ENCODE results near the gene LGALS7.
A peak's percentile ranks its signal among the peaks of the same experiment; 100 is the strongest.
"Not testable (repeated sequence)": the region's sequence is repeated elsewhere in the genome, so short reads cannot be mapped to it uniquely, and the experiment has no call there.

LGALS7 gene

DNA sequence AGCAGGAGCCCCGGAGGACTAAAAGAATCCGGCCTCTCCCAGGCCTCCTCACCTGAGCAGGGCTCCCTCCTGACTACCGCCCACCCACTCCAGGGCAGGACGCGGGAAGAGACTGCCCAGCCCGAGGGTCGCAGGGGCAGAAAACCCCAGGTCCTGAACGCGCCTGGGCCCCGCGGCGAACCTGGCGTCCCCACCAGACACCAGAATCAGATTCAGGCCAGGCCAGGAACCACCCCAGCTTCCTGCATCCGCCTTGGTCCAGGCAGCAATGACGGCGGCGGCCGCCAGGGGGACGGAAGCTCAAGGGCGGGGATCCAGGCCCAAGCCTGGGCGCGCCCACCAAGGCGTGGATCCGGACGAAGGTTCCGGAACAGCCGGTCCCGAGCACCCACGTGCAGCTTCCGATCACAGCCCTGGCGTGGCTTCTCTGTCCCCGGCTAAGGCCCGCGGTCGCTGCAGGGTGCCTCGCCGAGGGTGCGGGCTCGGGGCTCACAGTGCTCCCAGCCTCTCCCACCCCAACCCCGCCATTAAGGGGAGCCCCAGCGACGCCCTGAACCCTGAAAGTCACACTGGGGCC is 3.6 kb downstream of the LGALS7 start:
- Mint-ChIP-seq H3K36me3 (no peaks in the 10 kb centered on the region), H3K27ac (peak overlapping the region; percentile 50), H3K9me3 (ENCODE audit: low read depth) (no peaks in the 10 kb centered on the region), H3K4me3 (peak overlapping the region; percentile 66), H3K27me3 (no peaks in the 10 kb centered on the region), H3K4me1 (ENCODE audit: low read depth) (peaks cover 3% of the 10 kb centered on the region)

DNA sequence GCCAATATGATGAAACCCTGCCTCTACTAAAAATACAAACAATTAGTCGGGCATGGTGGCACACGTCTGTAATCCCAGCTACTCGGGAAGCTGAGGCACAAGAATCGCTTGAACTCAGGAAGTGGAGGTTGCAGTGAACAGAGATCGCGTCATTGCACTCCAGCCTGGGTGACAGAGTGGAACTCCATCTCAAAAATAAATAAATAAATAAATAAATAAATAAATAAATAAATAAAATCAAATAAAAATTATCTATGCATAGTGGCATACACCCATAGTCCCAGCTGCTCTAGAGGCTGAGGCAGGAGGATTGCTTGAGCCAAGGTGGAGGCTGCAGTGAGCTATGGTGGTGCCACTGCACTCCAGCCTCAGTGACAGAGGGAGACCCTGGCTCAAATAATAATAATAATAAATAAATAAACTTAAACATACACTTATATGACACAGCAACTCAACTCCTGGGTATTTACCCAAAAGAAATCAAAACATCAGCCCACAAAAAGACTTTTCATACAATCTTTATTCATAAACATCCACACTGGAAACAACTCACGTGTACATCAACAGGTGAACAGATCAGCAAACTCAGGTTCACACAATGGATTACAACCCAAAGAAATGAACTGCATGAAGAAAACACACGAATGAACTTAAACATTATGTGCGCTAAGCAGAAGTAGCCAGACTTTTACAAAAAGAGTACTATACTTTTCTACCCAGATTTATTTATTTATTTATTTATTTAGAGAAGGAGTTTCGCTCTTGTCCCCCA is 6.9 kb downstream of the LGALS7 start:
- Mint-ChIP-seq H3K27me3 (no peaks in the 10 kb centered on the region), H3K36me3 (no peaks in the 10 kb centered on the region), H3K27ac (no peak overlapping the region), H3K4me1 (ENCODE audit: low read depth) (peaks cover 3% of the 10 kb centered on the region), H3K4me3 (no peak overlapping the region), H3K9me3 (ENCODE audit: low read depth) (no peaks in the 10 kb centered on the region)

- H3K4me3 Mint-ChIP-seq = no peak overlapping the region
- H3K27me3 Mint-ChIP-seq = no peaks in the 10 kb centered on the region
- no peaks in the 10 kb centered on the region for H3K36me3 Mint-ChIP-seq
- no peaks in the 10 kb centered on the region for H3K9me3 Mint-ChIP-seq (ENCODE audit: low read depth)
- no peak overlapping the region for H3K27ac Mint-ChIP-seq
- peaks cover 3% of the 10 kb centered on the region for H3K4me1 Mint-ChIP-seq (ENCODE audit: low read depth)
Measured at GRCh38 chr19:38765214-38765613, 8.1 kb downstream of the LGALS7 start.

DNA sequence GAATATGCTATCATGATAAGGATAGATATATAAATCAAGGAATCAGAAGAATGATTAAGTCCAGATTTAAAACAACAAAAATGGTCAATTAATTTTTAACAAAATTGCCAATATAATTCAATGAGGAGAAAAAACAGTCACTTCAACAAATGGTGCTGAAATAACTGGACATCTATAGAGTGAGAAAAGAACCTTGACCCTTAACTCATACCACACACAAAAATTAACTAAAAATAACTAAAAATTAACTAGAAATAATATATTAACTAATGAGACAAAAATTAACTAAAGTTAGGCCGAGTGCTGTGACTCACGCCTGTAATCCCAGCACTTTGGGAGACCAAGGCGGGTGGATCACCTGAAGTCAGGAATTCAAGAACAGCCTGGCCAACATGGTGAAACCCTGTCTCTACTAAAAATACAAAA is 9.5 kb downstream of the LGALS7 start:
- Mint-ChIP-seq H3K27me3 (no peaks in the 10 kb centered on the region), H3K4me1 (ENCODE audit: low read depth) (no peaks in the 10 kb centered on the region), H3K27ac (no peak overlapping the region), H3K4me3 (no peak overlapping the region), H3K36me3 (no peaks in the 10 kb centered on the region), H3K9me3 (ENCODE audit: low read depth) (no peaks in the 10 kb centered on the region)

DNA sequence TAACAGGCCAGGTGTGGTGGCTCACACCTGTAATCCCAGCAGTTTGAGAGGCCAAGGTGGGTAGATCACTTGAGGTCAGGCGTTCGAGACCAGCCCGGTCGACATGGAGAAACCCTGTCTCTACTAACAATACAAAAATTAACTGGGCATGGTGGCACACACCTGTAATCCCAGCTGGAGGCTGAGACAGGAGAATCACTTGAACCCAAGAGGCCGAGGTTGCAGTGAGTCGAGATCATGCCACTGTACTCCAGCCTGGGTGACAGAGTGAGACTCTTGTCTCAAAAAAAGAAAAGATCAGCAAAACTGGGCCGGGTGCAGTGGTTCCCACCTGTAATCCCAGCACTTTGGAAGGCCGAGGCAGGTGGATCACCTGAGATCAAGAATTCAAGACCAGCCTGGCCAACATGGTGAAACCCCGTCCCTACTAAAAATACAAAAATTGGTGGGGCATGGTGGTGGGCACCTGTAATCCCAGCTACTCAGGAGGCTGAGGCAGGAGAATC is 11.4 kb downstream of the LGALS7 start:
- not testable (repeated sequence) for H3K4me3 Mint-ChIP-seq

GRCh38 chr19:38760805-38761517 is 12.4 kb downstream of the LGALS7 start:
- H3K4me3 Mint-ChIP-seq; H3K27me3 Mint-ChIP-seq; H3K4me1 Mint-ChIP-seq (ENCODE audit: low read depth); H3K36me3 Mint-ChIP-seq; H3K9me3 Mint-ChIP-seq (ENCODE audit: low read depth); H3K27ac Mint-ChIP-seq: not testable (repeated sequence)

More for the DNA sequence above, 11.4 kb downstream of the LGALS7 start:
- not testable (repeated sequence) for H3K9me3 Mint-ChIP-seq (ENCODE audit: low read depth); H3K27ac Mint-ChIP-seq; H3K27me3 Mint-ChIP-seq; H3K36me3 Mint-ChIP-seq; H3K4me1 Mint-ChIP-seq (ENCODE audit: low read depth)

- Mint-ChIP-seq H3K9me3 (ENCODE audit: low read depth) (no peaks in the 10 kb centered on the region), H3K4me1 (ENCODE audit: low read depth) (no peaks in the 10 kb centered on the region), H3K27ac (no peak overlapping the region), H3K4me3 (no peak overlapping the region), H3K27me3 (no peaks in the 10 kb centered on the region), H3K36me3 (no peaks in the 10 kb centered on the region)
Measured at GRCh38 chr19:38759590-38760003, 13.7 kb downstream of the LGALS7 start.

- not testable (repeated sequence) for H3K9me3 Mint-ChIP-seq (ENCODE audit: low read depth); H3K4me3 Mint-ChIP-seq; H3K27ac Mint-ChIP-seq; H3K4me1 Mint-ChIP-seq (ENCODE audit: low read depth); H3K36me3 Mint-ChIP-seq; H3K27me3 Mint-ChIP-seq
Measured at GRCh38 chr19:38754196-38754595, 19.1 kb downstream of the LGALS7 start.

DNA sequence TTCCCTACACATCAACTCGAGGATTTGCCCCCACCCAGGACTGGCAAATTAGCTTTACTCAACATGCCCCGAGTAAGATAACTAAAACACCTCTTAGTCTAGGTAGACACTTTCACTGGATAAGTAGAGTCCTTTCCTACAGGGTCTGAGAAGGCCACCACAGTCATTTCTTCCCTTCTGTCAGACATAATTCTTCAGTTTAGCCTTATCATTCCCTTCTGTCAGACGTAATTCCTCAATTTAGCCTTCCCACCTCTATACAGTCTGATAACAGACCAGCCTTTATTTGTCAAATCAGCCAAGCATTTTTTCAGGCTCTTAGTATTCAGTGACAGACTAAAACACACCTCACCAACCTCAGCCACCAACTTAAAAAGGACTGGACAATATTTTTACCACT is 19.5 kb downstream of the LGALS7 start:
- not testable (repeated sequence) for H3K9me3 Mint-ChIP-seq (ENCODE audit: low read depth); H3K27ac Mint-ChIP-seq; H3K27me3 Mint-ChIP-seq; H3K4me3 Mint-ChIP-seq; H3K4me1 Mint-ChIP-seq (ENCODE audit: low read depth); H3K36me3 Mint-ChIP-seq

GRCh38 chr19:38745316-38745715 is 28.0 kb downstream of the LGALS7 start:
- Mint-ChIP-seq H3K4me1 (ENCODE audit: low read depth) (no peaks in the 10 kb centered on the region), H3K36me3 (no peaks in the 10 kb centered on the region), H3K4me3 (no peak overlapping the region), H3K27me3 (no peaks in the 10 kb centered on the region), H3K9me3 (ENCODE audit: low read depth) (no peaks in the 10 kb centered on the region), H3K27ac (no peak overlapping the region)

- H3K36me3 Mint-ChIP-seq = no peaks in the 10 kb centered on the region
- no peaks in the 10 kb centered on the region for H3K9me3 Mint-ChIP-seq (ENCODE audit: low read depth)
- H3K27ac Mint-ChIP-seq = no peak overlapping the region
- H3K4me3 Mint-ChIP-seq = no peak overlapping the region
- H3K4me1 Mint-ChIP-seq (ENCODE audit: low read depth) = peaks cover under 1% of the 10 kb centered on the region
- no peaks in the 10 kb centered on the region for H3K27me3 Mint-ChIP-seq
Measured at GRCh38 chr19:38744874-38745273, 28.4 kb downstream of the LGALS7 start.

- no peak within 1 kb of the TSS for H3K27ac Mint-ChIP-seq
- no peaks in the 10 kb centered on the region for H3K9me3 Mint-ChIP-seq (ENCODE audit: low read depth)
- H3K27me3 Mint-ChIP-seq = no peaks in the 10 kb centered on the region
- H3K36me3 Mint-ChIP-seq = no peaks in the 10 kb centered on the region
- no peak within 1 kb of the TSS for H3K4me3 Mint-ChIP-seq
- H3K4me1 Mint-ChIP-seq (ENCODE audit: low read depth) = peaks cover 5% of the 10 kb centered on the region
Measured at GRCh38 chr19:38744298-38744681, 29.0 kb downstream of the LGALS7 start, which contains the start of gene CAPN12. TSS of gene CAPN12 (minus strand) at chr19:38744474. CDS start at chr19:38744165, 309 bp downstream.

- H3K9me3 Mint-ChIP-seq (ENCODE audit: low read depth) = no peaks in the 10 kb centered on the region
- H3K4me3 Mint-ChIP-seq = no peak overlapping the region
- peaks cover 6% of the 10 kb centered on the region for H3K4me1 Mint-ChIP-seq (ENCODE audit: low read depth)
- no peak overlapping the region for H3K27ac Mint-ChIP-seq
- H3K36me3 Mint-ChIP-seq = no peaks in the 10 kb centered on the region
- no peaks in the 10 kb centered on the region for H3K27me3 Mint-ChIP-seq
Measured at GRCh38 chr19:38743394-38744297, 29.7 kb downstream of the LGALS7 start.

- Mint-ChIP-seq H3K27ac (no peak overlapping the region), H3K4me1 (ENCODE audit: low read depth) (peaks cover 9% of the 10 kb centered on the region), H3K27me3 (no peaks in the 10 kb centered on the region), H3K4me3 (no peak overlapping the region), H3K36me3 (no peaks in the 10 kb centered on the region), H3K9me3 (ENCODE audit: low read depth) (no peaks in the 10 kb centered on the region)
Measured at GRCh38 chr19:38742906-38743305, 30.4 kb downstream of the LGALS7 start.

Data from activated naive CD8-positive, alpha-beta T cell (primary cell).